ENCODE results near the gene PCDH9. TPM values are rescaled to one million over a fixed set of nuclear protein-coding genes. Genes with fewer than 3 reads are reported as not detected.

The PCDH9 gene
- total and polyA plus RNA-seq, 2 experiments from 2014 or later, result 0.31 to 0.52 TPM

DNA sequence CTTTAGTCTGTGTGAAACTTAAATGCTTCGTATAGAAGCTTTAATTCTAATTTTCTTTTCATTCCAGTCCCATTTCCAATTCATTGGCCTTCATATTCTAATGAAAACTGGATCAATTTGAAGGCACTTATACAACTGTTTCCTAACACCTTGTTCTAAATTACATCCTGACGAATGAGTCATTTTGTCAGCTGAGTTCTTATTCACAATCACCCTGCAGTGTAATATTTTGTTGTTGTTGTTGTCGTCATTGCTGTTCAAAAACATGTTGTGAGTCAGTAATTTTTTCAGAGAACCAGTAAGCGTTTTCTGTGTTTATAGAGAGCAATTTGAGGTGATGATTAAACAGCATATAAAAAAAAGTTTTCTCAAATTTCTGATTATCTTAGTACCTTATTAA lies 290.0 kb downstream of the PCDH9 start:
- Mint-ChIP-seq H3K9me3 (no peaks in the 10 kb centered on the region), H3K27me3 (ENCODE audit: insufficient read depth, low read depth, poor library complexity) (no peaks in the 10 kb centered on the region), H3K27ac (no peak overlapping the region), H3K4me3 (no peak overlapping the region), H3K36me3 (ENCODE audit: low read depth) (no peaks in the 10 kb centered on the region), H3K4me1 (no peaks in the 10 kb centered on the region)
- H3K4me2 ChIP-seq, result no peak overlapping the region
- no peaks in the 10 kb centered on the region for H3K4me1 ChIP-seq (ENCODE audit: insufficient read depth)
- no peaks in the 10 kb centered on the region for H4K20me1 ChIP-seq (replicated peaks; ENCODE audit: insufficient read depth)
- TF ChIP-seq, protein P1, sequence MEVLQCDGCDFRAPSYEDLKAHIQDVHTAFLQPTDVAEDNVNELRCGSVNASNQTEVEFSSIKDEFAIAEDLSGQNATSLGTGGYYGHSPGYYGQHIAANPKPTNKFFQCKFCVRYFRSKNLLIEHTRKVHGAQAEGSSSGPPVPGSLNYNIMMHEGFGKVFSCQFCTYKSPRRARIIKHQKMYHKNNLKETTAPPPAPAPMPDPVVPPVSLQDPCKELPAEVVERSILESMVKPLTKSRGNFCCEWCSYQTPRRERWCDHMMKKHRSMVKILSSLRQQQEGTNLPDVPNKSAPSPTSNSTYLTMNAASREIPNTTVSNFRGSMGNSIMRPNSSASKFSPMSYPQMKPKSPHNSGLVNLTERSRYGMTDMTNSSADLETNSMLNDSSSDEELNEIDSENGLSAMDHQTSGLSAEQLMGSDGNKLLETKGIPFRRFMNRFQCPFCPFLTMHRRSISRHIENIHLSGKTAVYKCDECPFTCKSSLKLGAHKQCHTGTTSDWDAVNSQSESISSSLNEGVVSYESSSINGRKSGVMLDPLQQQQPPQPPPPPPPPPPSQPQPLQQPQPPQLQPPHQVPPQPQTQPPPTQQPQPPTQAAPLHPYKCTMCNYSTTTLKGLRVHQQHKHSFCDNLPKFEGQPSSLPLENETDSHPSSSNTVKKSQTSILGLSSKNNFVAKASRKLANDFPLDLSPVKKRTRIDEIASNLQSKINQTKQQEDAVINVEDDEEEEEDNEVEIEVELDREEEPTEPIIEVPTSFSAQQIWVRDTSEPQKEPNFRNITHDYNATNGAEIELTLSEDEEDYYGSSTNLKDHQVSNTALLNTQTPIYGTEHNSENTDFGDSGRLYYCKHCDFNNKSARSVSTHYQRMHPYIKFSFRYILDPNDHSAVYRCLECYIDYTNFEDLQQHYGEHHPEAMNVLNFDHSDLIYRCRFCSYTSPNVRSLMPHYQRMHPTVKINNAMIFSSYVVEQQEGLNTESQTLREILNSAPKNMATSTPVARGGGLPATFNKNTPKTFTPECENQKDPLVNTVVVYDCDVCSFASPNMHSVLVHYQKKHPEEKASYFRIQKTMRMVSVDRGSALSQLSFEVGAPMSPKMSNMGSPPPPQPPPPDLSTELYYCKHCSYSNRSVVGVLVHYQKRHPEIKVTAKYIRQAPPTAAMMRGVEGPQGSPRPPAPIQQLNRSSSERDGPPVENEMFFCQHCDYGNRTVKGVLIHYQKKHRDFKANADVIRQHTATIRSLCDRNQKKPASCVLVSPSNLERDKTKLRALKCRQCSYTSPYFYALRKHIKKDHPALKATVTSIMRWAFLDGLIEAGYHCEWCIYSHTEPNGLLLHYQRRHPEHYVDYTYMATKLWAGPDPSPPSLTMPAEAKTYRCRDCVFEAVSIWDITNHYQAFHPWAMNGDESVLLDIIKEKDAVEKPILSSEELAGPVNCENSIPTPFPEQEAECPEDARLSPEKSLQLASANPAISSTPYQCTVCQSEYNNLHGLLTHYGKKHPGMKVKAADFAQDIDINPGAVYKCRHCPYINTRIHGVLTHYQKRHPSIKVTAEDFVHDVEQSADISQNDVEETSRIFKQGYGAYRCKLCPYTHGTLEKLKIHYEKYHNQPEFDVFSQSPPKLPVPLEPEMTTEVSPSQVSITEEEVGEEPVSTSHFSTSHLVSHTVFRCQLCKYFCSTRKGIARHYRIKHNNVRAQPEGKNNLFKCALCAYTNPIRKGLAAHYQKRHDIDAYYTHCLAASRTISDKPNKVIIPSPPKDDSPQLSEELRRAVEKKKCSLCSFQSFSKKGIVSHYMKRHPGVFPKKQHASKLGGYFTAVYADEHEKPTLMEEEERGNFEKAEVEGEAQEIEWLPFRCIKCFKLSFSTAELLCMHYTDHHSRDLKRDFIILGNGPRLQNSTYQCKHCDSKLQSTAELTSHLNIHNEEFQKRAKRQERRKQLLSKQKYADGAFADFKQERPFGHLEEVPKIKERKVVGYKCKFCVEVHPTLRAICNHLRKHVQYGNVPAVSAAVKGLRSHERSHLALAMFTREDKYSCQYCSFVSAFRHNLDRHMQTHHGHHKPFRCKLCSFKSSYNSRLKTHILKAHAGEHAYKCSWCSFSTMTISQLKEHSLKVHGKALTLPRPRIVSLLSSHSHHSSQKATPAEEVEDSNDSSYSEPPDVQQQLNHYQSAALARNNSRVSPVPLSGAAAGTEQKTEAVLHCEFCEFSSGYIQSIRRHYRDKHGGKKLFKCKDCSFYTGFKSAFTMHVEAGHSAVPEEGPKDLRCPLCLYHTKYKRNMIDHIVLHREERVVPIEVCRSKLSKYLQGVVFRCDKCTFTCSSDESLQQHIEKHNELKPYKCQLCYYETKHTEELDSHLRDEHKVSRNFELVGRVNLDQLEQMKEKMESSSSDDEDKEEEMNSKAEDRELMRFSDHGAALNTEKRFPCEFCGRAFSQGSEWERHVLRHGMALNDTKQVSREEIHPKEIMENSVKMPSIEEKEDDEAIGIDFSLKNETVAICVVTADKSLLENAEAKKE (CRISPR knock-in tag; IDR thresholded peaks at IDR 0.05), result no peak
- TF ChIP-seq, protein P2, sequence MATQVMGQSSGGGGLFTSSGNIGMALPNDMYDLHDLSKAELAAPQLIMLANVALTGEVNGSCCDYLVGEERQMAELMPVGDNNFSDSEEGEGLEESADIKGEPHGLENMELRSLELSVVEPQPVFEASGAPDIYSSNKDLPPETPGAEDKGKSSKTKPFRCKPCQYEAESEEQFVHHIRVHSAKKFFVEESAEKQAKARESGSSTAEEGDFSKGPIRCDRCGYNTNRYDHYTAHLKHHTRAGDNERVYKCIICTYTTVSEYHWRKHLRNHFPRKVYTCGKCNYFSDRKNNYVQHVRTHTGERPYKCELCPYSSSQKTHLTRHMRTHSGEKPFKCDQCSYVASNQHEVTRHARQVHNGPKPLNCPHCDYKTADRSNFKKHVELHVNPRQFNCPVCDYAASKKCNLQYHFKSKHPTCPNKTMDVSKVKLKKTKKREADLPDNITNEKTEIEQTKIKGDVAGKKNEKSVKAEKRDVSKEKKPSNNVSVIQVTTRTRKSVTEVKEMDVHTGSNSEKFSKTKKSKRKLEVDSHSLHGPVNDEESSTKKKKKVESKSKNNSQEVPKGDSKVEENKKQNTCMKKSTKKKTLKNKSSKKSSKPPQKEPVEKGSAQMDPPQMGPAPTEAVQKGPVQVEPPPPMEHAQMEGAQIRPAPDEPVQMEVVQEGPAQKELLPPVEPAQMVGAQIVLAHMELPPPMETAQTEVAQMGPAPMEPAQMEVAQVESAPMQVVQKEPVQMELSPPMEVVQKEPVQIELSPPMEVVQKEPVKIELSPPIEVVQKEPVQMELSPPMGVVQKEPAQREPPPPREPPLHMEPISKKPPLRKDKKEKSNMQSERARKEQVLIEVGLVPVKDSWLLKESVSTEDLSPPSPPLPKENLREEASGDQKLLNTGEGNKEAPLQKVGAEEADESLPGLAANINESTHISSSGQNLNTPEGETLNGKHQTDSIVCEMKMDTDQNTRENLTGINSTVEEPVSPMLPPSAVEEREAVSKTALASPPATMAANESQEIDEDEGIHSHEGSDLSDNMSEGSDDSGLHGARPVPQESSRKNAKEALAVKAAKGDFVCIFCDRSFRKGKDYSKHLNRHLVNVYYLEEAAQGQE (IDR thresholded peaks at IDR 0.05; ENCODE audit: unreplicated experiment), result no peak
- no peak for TF ChIP-seq NANOG (IDR thresholded peaks at IDR 0.05; ENCODE audit: borderline replicate concordance)
- no peak for TF ChIP-seq ZNF331 (CRISPR knock-in tag; IDR thresholded peaks at IDR 0.05; ENCODE audit: low read depth)
- TF ChIP-seq EZH2phosphoT487 (IDR thresholded peaks at IDR 0.05; ENCODE audit: unreplicated experiment), result no peak
- H3K27me3 ChIP-seq (ENCODE audit: insufficient read depth), result no peaks in the 10 kb centered on the region
- H3F3A ChIP-seq (replicated peaks; ENCODE audit: low read depth), result no peaks in the 10 kb centered on the region
- ATAC-seq (no peak), DNase-seq (ENCODE audit: low spot score) (no peak)
- no peak overlapping the region for H3K4me3 ChIP-seq
- no peaks in the 10 kb centered on the region for H3K36me3 ChIP-seq (ENCODE audit: insufficient read depth)
- H3K9me2 ChIP-seq (ENCODE audit: insufficient read depth), result no peaks in the 10 kb centered on the region
- no peak overlapping the region for H3K27ac ChIP-seq (ENCODE audit: low read depth)
- H2AFZ ChIP-seq, result no peak overlapping the region
- no peaks in the 10 kb centered on the region for H3K79me2 ChIP-seq (replicated peaks; ENCODE audit: insufficient read depth)

Measured in GM23338 (cell line).